SU-DHL-6 (cell line): ENCODE results near the gene JSRP1.
A peak's percentile ranks its signal among the peaks of the same experiment; 100 is the strongest.

Experiments
- H2AFZ ChIP-seq: fragments of 200-600 bp; sonication (generic); 2 replicates; pipeline ENCODE4 v1.6.1; 2014; ENCODE audit warnings: low read depth, mild to moderate bottlenecking, moderate library complexity, mixed read lengths, antibody characterized with exemption, low read length; ENCODE audit not compliant: severe bottlenecking
- H3F3A ChIP-seq: fragments of 200-600 bp; shearing (Covaris generic); 2 replicates; pipeline ENCODE4 v1.6.0; 2016; ENCODE audit warnings: antibody characterized with exemption, mild to moderate bottlenecking; ENCODE audit not compliant: insufficient read depth
- H3K27ac ChIP-seq: fragments of 200-600 bp; sonication (generic); 2 replicates; pipeline ENCODE4 v1.5.1; 2016; ENCODE audit warnings: low read depth, mild to moderate bottlenecking, low read length, moderate library complexity, mixed read lengths
- H3K27me3 ChIP-seq: fragments of 200-600 bp; sonication (generic), shearing (Covaris generic); 2 replicates; pipeline ENCODE4 v1.6.0; 2014; ENCODE audit warnings: mild to moderate bottlenecking, low read length
- H3K36me3 ChIP-seq: fragments of 200-600 bp; sonication (generic); 2 replicates; pipeline ENCODE4 v1.6.1; 2014; ENCODE audit warnings: mild to moderate bottlenecking, low read length, mixed read lengths
- H3K4me2 ChIP-seq: fragments of 300-600, 200-600 bp; shearing (Covaris generic), sonication (generic); 2 replicates; pipeline ENCODE4 v1.6.0; 2014; ENCODE audit warnings: low read length, low read depth, mild to moderate bottlenecking; ENCODE audit not compliant: poor library complexity, severe bottlenecking
- H3K4me3 ChIP-seq: fragments of 200-600 bp; sonication (generic); 2 replicates; pipeline ENCODE4 v1.5.1; 2014; ENCODE audit warnings: antibody characterized with exemption, low read length, mild to moderate bottlenecking, mixed read lengths; ENCODE audit not compliant: insufficient read depth, poor library complexity, severe bottlenecking
- H3K79me2 ChIP-seq: fragments of 200-600 bp; sonication (generic); 2 replicates; pipeline ENCODE4 v1.6.1; 2014; ENCODE audit warnings: mild to moderate bottlenecking, low read length, moderate library complexity; ENCODE audit not compliant: insufficient read depth
- H3K9ac ChIP-seq: fragments of 200-600 bp; sonication (generic); 2 replicates; pipeline ENCODE4 v1.7.0; 2014; ENCODE audit warnings: mild to moderate bottlenecking, low read length
- H3K9me2 ChIP-seq: fragments of 200-600 bp; sonication (generic); replicated peaks from 2 replicates; pipeline ENCODE4 v1.6.1; 2014; ENCODE audit warnings: low read length; ENCODE audit not compliant: insufficient read depth
- H3K9me3 ChIP-seq: fragments of 200-600 bp; sonication (generic); 2 replicates; pipeline ENCODE4 v1.6.1; 2014; ENCODE audit warnings: low read length, mixed read lengths; ENCODE audit not compliant: insufficient read depth
- H4K20me1 ChIP-seq: fragments of 200-600 bp; sonication (generic); 2 replicates; pipeline ENCODE4 v1.6.1; 2014; ENCODE audit warnings: low read depth, mild to moderate bottlenecking, antibody characterized with exemption, low read length, moderate library complexity, mixed read lengths
- CTCF ChIP-seq: fragments of 200-600 bp; sonication (generic); IDR thresholded peaks from one replicate; pipeline ENCODE4 v1.5.1; 2017; ENCODE audit warnings: antibody characterized with exemption, mild to moderate bottlenecking, low read length, moderate library complexity; ENCODE audit not compliant: insufficient read depth, poor library complexity, severe bottlenecking
- EZH2phosphoT487 ChIP-seq: fragments of 200-600 bp; sonication (generic), shearing (Covaris generic); conservative IDR thresholded peaks from 2 replicates; pipeline ENCODE4 v1.6.1; 2018; ENCODE audit warnings: mild to moderate bottlenecking, antibody characterized with exemption, low read length, moderate library complexity, mixed read lengths

JSRP1 gene

DNA sequence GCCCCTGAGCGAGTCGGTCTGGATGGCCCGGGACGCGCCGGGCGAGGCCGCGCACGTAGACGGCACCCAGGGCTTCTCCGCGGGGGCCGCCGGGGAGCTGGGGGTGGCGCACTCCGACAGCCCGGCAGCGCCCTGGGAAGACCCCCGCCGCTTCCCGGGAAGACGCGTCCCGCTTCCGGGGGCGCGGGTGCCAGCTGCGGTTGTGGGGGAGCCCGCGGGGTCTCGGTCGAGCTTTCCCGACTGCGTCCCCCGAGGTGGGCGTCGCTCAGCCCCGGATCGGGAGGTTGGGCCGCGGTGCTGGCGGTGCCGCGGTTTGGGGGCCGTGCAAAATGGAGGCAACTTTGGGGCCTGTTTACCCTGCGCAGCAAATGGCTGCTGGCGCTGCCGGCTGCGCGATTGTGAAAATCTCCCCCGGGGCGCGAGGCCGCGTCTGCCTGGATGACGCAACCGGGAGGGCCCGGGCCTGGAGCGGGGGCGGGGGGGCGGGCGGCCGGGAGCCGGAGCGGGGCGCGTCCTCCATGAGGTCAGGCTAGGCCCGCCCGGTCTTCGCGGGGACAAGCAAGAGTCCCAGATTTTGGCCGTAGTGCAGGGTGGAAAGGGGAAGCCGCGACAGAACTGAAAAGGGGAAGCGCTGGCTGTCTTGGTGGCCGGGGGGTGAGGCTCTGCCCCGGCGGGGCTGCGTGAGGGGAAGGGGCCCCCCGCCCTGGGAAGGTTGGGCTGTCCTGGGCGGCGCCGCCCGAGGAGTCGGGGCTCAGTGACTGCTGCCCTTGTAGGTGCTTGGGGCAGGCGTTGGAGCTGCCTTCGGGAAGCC, 14.4 kb upstream of the JSRP1 start:
- Histone ChIP-seq H3K9me2 (no peaks in the 10 kb centered on the region), H3K9me3 (no peaks in the 10 kb centered on the region), H3K79me2 (peaks cover 42% of the 10 kb centered on the region), H3K9ac (peak overlapping the region; percentile 99), H3F3A (peaks cover 30% of the 10 kb centered on the region), H2AFZ (no peak overlapping the region), H4K20me1 (peaks cover 6% of the 10 kb centered on the region; the same call in 1 of the 2 replicates), H3K4me2 (peak overlapping the region; percentile 94), H3K4me3 (peak overlapping the region; percentile 77), H3K27me3 (no peaks in the 10 kb centered on the region), H3K27ac (peak overlapping the region; percentile 92), H3K36me3 (peaks cover 3% of the 10 kb centered on the region; the same call in 1 of the 2 replicates)
- TF ChIP-seq EZH2phosphoT487 (no peak), CTCF (no peak)

DNA sequence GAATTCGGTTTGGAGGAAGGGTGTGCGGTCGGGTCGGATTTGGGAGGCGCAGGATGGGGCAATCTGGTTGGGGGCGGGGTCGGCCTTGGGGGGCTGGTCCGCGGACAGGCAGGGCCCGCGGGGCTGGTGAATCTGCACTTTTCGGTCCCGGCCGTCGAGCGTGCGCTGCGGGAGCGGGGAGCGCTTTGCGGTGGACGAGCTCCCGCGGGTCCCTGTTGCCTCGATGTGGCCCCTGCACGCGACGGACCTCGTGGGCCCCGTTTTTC, 13.9 kb upstream of the JSRP1 start:
- Histone ChIP-seq H3K9ac (peak overlapping the region; percentile 99), H3K27ac (peak overlapping the region; percentile 92), H3K4me2 (peak overlapping the region; percentile 94), H3K79me2 (peaks cover 42% of the 10 kb centered on the region), H3K9me2 (no peaks in the 10 kb centered on the region), H3K27me3 (no peaks in the 10 kb centered on the region), H4K20me1 (peaks cover 6% of the 10 kb centered on the region; the same call in 1 of the 2 replicates), H3K9me3 (no peaks in the 10 kb centered on the region), H2AFZ (no peak overlapping the region), H3K36me3 (peaks cover 3% of the 10 kb centered on the region; the same call in 1 of the 2 replicates), H3F3A (peaks cover 30% of the 10 kb centered on the region), H3K4me3 (peak overlapping the region; percentile 77)
- TF ChIP-seq EZH2phosphoT487 (no peak), CTCF (no peak)

DNA sequence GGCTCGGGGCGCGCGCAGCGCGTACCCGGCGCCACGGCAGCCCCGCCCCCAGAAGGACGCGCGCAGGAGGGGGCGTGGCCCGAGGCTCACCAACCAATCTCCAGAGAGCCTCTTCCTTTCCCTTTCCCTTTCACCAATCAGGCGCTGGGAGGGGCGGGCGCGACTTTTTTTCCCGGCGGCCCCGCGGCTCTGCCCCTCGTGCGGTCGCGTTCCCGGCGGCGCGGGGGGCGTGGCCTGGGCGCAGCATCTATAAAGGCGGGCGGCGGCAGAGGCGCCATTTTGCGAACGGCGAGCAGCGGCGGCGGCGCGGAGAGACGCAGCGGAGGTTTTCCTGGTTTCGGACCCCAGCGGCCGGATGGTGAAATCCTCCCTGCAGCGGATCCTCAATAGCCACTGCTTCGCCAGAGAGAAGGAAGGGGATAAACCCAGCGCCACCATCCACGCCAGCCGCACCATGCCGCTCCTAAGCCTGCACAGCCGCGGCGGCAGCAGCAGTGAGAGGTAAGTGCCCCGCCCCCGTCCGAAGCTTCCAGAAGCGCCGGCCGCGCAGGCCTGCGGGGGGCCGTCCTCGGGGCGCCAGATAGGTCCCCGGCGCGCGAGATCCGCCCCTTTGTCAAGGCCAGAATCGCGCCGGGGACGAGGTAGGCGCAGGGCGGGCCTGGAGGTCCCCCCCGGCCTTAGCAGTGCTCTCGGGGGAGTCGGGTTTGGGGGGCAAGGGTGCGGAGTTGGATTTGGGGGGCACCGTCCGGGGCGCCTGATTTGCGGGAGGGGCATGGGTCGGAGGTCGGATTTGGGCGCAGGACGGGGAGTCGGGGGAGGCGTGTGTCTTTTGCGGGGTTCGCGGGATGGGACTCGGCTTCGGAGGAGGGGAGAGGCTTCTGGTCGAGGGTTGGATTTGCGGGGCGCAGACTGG, 13.3 kb upstream of the JSRP1 start:
- H3K79me2 ChIP-seq = peaks cover 42% of the 10 kb centered on the region
- peak overlapping the region; percentile 92 for H3K27ac ChIP-seq
- H3K4me2 ChIP-seq = peak overlapping the region; percentile 94
- H2AFZ ChIP-seq = no peak overlapping the region
- peak overlapping the region; percentile 77 for H3K4me3 ChIP-seq
- H3K27me3 ChIP-seq = no peaks in the 10 kb centered on the region
- no peaks in the 10 kb centered on the region for H3K9me2 ChIP-seq
- no peaks in the 10 kb centered on the region for H3K9me3 ChIP-seq
- peaks cover 6% of the 10 kb centered on the region; the same call in 1 of the 2 replicates for H4K20me1 ChIP-seq
- TF ChIP-seq CTCF (no peak), EZH2phosphoT487 (no peak)
- H3F3A ChIP-seq = peaks cover 30% of the 10 kb centered on the region
- peak overlapping the region; percentile 99 for H3K9ac ChIP-seq
- H3K36me3 ChIP-seq = peaks cover 3% of the 10 kb centered on the region; the same call in 1 of the 2 replicates
